GM19099 (cell line): Measurements from ENCODE around the gene SMIM43.

Experiments used
- POLR2A ChIP-seq: IDR thresholded peaks from 3 replicates; pipeline ENCODE4 v1.6.1; 2011; ENCODE audit warnings: low read depth; ENCODE audit not compliant: insufficient read length; ENCODE audit errors: extremely low read depth

Gene SMIM43

DNA sequence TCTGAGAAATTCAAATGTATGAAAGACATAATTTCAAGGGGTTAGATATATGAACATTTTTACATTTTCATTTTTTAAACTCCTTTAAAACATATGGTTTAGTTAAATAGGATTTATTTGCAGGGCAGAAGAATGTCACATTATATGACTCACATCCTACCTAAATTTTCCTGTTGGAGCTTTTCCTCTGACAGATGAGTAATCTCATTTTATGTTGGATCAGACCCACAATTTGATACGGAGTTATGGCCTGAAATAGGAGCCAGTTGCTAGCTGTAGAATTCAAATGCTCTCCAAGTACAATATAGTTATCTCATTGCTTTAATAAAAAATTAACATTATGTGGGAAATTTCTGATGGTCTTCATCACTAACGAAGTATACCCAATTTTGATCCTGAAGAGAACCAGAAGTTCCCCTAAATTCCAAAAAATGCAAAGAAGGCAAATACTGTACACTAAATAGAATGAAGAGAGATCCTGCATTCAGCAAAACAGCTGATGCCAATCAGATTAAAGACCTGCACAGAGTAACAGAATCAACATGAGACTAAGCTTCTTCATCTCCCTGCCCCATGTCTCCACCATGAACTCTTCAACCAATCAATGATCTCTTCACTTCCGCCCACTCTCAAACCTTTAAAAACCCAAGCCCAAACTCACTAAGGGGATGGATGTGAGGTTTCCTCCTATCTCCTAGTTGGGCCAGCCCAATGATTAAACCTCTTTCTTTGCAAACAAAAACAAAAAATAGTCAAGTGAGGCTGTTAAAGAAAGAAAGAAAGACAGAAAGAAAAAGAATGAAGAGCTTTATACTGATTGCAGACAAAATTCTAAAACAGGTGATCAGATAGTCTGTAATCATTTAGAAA, 25.2 kb upstream of the SMIM43 start:
- TF ChIP-seq POLR2A = no peak

DNA sequence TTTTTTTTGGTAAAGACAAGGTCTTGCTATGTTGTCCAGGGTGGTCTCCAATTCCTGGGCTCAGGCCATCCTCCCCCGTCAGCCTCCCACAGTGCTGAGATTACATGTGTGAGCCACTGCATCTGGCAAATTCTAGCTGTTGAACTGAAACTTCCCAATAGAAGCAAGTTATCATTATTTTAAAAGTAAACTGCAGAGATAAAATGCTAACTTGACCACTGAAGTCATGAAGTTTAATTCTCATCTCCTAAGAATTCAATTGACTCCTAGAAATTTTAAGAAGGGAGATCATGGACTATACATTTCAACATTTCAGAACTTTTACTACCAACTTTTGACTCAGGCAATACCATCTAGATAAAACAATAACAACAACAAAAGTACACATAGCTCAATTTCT, 24.5 kb upstream of the SMIM43 start:
- TF ChIP-seq POLR2A = no peak

DNA sequence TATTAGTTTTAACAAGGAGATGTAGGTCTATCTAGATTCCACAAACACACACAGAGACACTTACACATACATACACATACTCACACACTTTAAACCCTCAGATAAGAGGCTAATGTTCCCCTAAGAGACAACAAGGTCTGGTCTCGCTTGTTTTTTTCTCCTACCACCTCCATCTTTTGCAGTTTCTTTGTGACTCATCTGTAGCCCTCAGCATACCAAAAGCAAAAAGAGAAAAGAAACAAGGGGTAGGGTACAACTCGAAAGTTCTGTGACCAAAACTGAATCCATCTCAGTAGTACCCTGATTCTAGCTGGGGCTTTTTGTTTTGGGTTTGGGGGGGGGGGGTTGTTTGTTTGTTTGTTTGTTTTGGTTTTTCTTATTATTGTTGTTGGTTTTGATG, 23.9 kb upstream of the SMIM43 start:
- no peak for TF ChIP-seq POLR2A

DNA sequence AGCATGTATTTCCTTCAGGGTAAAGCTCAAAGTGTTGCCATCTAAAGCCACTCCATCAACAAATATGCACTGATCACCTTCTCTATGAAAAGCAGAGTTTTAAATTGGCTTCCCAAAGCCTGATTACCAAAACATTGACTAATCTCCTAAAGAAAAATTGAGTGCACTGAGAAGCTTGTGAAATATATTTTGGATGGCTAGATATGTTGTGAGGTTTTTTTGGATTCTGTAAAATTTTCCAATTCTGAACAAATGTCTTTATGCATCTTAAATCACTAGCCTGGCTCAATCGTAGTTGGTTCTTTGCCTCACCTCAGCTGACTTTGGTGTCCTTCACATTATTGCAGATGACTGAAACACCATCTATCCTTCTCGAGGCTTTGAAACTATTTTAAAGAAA, 21.3 kb upstream of the SMIM43 start:
- TF ChIP-seq POLR2A = no peak

DNA sequence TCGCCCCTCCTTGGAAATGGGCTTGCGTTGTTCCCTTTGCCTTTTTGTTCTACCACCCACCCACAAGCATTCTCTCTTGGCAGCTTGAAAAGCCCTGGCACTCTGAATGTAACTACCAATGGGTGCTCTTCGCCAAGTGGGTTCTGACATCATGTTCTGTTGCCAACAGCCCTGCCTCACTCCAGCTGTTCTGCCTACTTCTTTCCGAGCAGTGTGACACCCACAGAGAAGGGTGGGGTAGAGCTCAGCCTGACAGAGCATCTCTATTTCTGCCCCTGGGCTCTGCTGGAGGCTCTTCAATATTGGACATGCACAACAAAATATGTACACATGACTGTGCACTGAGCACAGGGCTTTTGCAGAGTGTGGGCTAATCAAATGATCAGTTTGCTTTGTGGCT, 20.5 kb upstream of the SMIM43 start:
- no peak for TF ChIP-seq POLR2A

DNA sequence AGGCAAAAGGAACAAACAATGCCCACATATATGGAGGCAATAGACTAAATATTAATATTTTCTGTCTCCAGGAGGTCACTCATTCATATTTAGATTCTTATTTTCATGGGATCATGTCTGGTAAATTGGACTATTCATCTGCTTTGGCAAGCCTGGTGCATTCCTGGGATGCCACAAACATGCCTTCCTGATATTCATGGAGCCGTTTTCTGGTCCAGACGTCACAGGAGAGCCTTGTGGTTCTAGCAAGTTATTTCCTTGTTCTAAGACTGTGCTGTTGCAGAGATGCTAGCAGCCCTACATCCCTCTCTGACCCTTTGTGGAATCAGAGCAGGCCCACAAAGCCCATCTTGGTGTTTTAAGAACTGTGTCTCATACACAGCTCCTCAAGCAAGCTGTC, 20.0 kb upstream of the SMIM43 start:
- TF ChIP-seq POLR2A = no peak

DNA sequence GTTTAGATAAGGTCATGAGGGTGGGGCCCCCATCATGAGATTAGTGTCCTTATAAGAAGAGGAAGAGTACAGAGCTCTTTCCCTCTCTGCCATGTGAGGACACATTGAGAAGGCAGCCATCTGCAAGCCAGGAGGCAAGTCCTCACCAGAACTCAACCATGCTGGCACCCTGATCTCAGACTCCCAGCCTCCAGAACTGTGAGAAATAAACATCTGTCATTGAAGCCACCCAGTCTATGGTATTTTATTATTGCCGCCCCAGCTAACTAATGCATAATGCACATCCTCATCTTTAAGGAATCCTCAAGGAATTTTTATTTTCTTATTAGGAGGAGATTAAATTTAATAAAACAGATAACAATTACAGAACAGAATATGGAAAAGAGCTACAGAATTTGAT, 19.4 kb upstream of the SMIM43 start:
- TF ChIP-seq POLR2A = no peak

DNA sequence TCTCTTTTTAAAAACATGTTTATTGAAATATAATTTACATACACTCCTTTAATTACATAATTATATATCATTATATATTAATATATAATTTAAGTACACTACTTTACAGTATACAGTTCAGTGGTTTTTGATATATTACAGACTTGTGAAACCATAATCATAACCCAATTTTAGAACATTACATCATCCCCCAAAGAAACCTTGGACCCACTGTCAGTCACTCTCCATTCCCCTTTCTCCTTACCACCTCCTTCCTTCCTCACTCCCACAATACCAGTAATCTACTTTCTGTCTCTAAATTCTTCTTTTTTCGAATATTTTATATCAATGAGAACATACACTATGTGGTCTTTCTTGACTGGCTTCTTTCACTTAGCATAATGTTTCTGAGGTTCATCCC, 18.2 kb upstream of the SMIM43 start:
- TF ChIP-seq POLR2A = no peak

DNA sequence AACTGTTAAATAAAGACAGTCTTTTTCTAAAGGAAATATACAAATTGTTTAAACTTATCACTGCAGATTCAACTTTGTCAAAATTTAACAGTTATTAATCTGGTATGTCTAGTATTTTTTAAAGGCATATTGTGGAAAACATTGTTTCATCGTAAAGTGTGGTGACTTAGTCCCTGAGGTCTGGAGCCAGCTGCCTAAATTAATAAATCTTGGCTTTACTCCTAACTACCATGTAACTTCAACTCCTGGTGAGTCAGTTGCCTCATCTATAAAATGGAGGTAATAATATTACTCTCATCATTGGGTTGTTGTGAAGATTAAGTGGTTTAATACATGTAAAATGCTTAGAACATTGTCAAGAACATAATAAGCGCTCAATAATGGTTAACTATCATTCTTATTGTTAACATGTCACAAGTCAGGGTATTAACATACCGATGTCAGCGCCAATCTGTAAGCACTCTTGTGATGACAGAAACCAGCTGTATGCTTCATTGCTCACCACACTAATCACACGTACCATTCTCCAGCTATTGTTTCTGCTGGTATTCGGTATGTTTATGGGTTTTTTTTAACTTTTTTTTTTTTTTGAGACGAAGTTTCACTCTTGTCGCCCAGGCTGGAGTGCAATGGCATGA, 14.1 kb upstream of the SMIM43 start:
- TF ChIP-seq POLR2A = no peak

DNA sequence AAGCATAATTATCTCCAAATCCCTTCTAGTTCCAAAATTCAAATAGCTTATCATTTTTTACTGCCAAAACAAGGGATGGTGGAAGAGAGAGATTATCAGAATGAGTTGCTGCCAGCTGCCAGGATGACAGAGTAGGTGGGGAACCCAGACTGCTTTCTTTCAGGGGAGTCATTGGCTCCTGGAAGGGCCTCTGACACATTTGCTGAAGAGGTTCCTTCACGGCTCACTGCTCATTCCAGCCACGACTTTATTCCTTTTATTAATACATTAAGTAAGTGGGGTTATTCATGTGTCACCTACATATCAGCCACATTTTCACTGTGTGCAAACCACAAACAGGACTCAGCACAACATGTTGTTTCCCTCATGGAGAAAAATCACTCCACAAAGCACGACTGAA, 12.7 kb upstream of the SMIM43 start:
- TF ChIP-seq POLR2A = no peak

DNA sequence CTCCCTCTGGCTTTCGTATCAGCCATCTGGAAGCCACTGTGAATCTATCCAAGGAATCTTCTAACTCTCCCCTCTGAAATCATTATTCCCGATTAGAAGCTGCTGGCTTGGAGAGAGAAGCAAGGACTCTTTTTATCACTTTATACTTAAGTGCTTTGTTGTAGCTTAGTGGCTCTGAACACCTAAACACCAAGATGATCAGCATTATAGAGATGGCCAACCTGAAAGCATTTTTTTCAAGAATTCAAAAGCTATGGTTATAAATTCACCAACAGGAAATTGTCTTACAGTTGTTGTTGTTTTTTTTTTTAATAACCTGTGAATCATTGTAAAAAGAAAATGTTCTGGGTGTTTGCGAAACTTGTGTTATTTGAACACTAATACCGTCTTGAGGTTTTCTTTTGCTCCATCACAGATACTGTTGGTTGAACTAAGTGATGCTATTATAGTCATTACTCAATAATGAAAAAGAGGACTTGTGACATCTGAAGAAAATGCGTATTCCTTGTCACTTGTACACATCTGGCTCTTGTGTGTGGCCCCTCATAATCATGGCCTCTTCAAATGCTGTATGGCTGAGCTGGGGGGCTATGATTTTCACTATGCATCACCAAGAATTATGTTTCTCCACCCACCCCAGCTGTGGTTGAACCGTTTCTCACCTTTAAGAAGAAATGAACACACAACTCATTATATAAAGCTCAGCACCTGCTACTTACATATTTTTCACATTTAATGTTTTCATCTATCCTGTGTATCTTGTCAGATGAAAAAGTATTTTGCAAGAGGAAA, 11.8 kb upstream of the SMIM43 start:
- no peak for TF ChIP-seq POLR2A

DNA sequence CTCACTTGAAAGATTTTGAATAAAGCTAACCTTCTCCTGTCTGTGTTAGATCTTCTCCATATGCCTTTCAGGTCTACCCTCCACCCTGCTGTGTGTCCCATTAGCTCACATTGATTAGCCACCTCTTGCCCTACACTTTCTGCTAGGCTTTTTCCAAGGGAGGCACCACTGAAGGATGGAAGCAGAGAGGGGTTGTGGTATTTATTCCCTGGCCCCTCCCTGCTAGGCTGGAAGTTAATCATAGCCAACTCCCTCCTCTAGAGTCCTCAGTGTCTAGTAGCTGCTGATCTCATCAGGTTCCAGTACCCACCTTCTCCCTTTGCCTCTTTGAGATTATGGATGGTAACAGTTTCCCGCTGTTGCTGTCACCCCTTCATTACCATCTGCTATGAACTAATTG, 8.9 kb upstream of the SMIM43 start:
- no peak for TF ChIP-seq POLR2A

DNA sequence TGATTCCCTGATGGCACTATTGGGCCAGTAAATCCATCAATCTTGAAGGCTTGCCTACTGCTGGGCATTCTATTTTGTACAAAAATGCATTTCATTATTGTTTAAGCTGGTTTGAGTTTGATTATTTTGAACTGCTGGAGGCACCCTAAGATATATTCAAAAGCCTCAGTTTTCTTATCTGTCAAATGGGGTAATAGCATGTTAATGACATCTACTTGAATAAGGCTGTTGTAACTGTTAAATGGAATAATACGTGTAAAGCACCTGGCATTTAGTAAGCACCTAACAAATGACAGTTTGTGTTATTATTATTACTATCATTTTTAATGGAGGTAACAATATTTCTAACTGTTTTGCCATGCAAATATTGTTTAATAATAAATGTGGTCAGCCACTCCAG, 6.9 kb upstream of the SMIM43 start:
- TF ChIP-seq POLR2A = no peak

DNA sequence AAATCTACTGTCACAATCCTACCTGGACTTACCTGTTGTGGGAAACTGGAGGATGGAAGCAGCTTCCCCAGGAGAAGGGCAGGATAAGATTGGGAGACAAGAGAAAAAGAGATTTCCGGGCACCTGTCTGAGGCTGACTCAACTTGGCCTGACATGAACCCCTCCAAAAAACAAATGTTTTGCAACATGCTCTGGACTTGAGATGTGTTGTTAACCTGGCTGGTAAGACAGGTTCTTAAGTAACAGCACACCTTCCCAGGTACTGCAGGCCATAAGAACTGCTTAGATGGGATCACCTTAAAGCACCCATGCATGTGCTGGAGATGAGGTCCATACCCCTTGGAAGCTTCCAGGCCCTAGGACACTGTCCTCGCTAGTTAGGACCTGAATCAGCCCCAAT, 4.4 kb upstream of the SMIM43 start:
- TF ChIP-seq POLR2A = no peak

DNA sequence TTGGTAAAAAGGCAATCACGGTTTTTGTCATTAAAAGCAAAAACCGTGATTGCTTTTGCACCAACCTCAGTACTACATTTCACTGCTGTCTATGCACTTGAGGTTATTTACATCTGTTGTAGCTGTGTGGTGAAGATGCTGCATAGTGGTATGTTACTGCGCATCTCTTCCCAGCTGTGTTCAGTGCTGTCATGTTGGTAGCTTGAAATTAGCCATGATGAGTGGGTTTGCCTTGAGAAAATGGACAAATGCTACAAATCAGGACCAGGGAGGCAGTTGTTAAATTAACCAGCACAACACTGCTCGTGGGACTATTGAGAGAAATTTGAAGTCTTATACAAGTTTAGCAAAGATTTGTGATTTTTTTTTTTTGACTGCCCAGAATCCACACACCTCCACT, 2.2 kb upstream of the SMIM43 start:
- TF ChIP-seq POLR2A = no peak

DNA sequence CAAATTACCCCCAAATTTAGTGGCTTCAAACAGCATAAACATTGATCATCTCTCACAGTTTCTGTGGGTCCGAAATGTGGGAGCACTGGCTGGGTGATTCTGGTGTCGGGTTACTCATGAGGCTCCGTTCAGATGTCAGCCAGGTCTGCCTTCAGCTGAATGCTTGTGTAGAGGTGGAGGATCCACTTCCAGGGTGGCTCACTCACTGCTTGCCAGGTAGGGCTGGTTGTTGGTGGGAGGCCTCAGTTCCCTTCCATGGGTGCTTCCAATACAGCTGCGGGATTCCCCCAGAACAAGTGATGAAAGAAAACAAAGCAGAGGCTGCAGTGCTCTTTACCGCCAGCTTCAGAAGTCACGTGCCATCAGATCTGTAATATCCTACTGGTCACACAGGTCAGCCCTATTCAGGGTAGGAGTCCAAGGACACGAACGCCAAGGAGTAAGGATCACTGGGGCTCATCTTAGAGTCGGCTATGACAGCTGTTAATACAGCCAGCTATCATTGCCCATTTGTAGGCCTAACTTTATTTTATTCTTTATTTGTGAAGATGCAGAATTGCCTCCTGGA, 1.1 kb upstream of the SMIM43 start:
- no peak for TF ChIP-seq POLR2A

DNA sequence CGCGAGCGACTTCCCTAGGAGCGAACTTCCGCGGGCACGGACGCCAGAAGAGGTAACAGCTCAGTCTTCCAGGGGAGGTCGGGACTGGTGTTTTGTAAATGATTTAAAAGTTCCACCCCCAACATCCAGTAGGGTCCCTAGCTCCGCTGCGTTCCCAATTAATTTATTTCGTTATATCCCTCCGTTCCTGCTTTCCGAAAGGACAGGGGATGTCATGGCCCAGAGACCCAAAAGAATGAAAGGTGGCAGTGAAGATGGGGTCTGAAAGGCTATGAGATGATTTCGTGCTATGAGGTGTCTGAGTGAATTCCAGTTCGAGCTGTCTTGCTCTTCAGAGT, 373 bp upstream of the SMIM43 start:
- no peak for TF ChIP-seq POLR2A

DNA sequence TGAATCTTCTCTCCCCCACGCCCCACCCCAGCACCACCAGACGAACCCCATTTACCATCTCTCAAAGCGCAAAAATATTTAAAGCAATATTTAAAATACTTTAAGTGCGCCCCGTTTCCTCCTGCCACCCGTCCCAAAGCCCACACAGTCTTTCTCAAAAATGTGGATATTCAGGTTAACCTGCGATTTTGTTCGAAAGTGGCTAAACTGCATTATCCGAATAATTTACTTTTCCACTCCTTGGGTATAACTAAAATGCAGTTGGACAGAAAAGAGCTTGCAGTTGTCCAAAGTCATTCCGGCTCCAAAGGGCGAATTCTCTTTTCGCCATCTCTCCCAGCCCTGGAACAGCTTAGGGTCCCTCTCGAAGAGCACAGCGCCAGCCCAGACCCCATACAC, 662 bp downstream of the SMIM43 start:
- TF ChIP-seq POLR2A = no peak
